Mesodermal cell (in vitro differentiated cells): Measurements from ENCODE around the gene HDAC2.
"Not testable (repeated sequence)": the region's sequence is repeated elsewhere in the genome, so short reads cannot be mapped to it uniquely, and the experiment has no call there.

Experiments
- H3K27ac ChIP-seq: 2 replicates; pipeline ENCODE4 v1.7.0; 2013; ENCODE audit warnings: mild to moderate bottlenecking, low read depth, low read length, moderate library complexity; ENCODE audit not compliant: severe bottlenecking
- H3K36me3 ChIP-seq: 2 replicates; pipeline ENCODE4 v1.7.1; 2013; ENCODE audit warnings: mild to moderate bottlenecking, low read length, moderate library complexity; ENCODE audit not compliant: control insufficient read depth, insufficient read depth
- H3K4me1 ChIP-seq: one replicate; pipeline ENCODE4 v1.7.1; 2013; ENCODE audit warnings: mild to moderate bottlenecking, low read length; ENCODE audit not compliant: insufficient read depth, control insufficient read depth, poor library complexity, severe bottlenecking
- H3K4me3 ChIP-seq: 2 replicates; pipeline ENCODE4 v1.7.0; 2013; ENCODE audit warnings: low read length, control low read depth, mild to moderate bottlenecking; ENCODE audit not compliant: insufficient read depth, poor library complexity, severe bottlenecking; ENCODE audit errors: extremely low read depth
- H3K9me3 ChIP-seq: 2 replicates; pipeline ENCODE4 v1.7.1; 2013; ENCODE audit warnings: mild to moderate bottlenecking, low read length, moderate library complexity; ENCODE audit not compliant: control insufficient read depth
- WGBS, 2 experiments: methylation state at CpG; one replicate each; pipeline ENCODE4 v1.1.5; 2013; ENCODE audit warnings: missing lambda C conversion rate in 2 of 2; ENCODE audit not compliant: insufficient coverage in 2 of 2; 5-methylcytosine and 5-hydroxymethylcytosine counted together

HDAC2 gene

GRCh38 chr6:113910285-113910684 lies 60.7 kb downstream of the HDAC2 start:
- WGBS, 2 experiments = 83 to 100% methylated on average over 1 of the region's 1 CpG
- not testable (repeated sequence) for H3K4me1 ChIP-seq, H3K4me3 ChIP-seq, H3K36me3 ChIP-seq, H3K27ac ChIP-seq, H3K9me3 ChIP-seq

GRCh38 chr6:113909224-113909856 lies 61.6 kb downstream of the HDAC2 start:
- peaks cover 3% of the 10 kb centered on the region for H3K4me1 ChIP-seq
- WGBS, 2 experiments = 0 to 15% methylated on average over 1 to 2 of the region's 6 CpGs
- no peaks in the 10 kb centered on the region for H3K36me3 ChIP-seq
- no peak overlapping the region for H3K4me3 ChIP-seq
- H3K9me3 ChIP-seq = no peaks in the 10 kb centered on the region
- H3K27ac ChIP-seq = no peak overlapping the region

GRCh38 chr6:113908801-113909200 lies 62.1 kb downstream of the HDAC2 start:
- H3K4me3 ChIP-seq = no peak overlapping the region
- H3K9me3 ChIP-seq = no peaks in the 10 kb centered on the region
- H3K36me3 ChIP-seq = no peaks in the 10 kb centered on the region
- 59 to 79% methylated on average over 2 to 3 of the region's 3 CpGs for WGBS, 2 experiments
- peaks cover 8% of the 10 kb centered on the region for H3K4me1 ChIP-seq
- no peak overlapping the region for H3K27ac ChIP-seq

GRCh38 chr6:113907102-113907815 lies 63.7 kb downstream of the HDAC2 start:
- Histone ChIP-seq H3K4me3 (no peak overlapping the region), H3K27ac (no peak overlapping the region), H3K9me3 (no peaks in the 10 kb centered on the region), H3K36me3 (no peaks in the 10 kb centered on the region), H3K4me1 (peaks cover 8% of the 10 kb centered on the region)
- 89 to 100% methylated on average over 3 of the region's 6 CpGs for WGBS, 2 experiments

GRCh38 chr6:113903666-113904330 lies 67.2 kb downstream of the HDAC2 start:
- Histone ChIP-seq H3K27ac (peak overlapping the region; percentile 39), H3K4me1 (peaks cover 8% of the 10 kb centered on the region), H3K9me3 (no peaks in the 10 kb centered on the region), H3K36me3 (no peaks in the 10 kb centered on the region), H3K4me3 (no peak overlapping the region)
- 76 to 93% methylated on average over 2 to 7 of the region's 9 CpGs for WGBS, 2 experiments

- 83 to 100% methylated on average over 1 of the region's 2 CpGs for WGBS, 2 experiments
Measured at GRCh38 chr6:113901482-113901881, 69.5 kb downstream of the HDAC2 start.

GRCh38 chr6:113894712-113895674 lies 76.0 kb downstream of the HDAC2 start:
- H3K9me3 ChIP-seq = peaks cover 10% of the 10 kb centered on the region
- H3K36me3 ChIP-seq = no peaks in the 10 kb centered on the region
- H3K4me3 ChIP-seq = no peak overlapping the region
- H3K4me1 ChIP-seq = no peaks in the 10 kb centered on the region
- no peak overlapping the region for H3K27ac ChIP-seq
- 67 to 80% methylated on average over 3 to 6 of the region's 6 CpGs for WGBS, 2 experiments

More at GRCh38 chr6:113901482-113901881, 69.5 kb downstream of the HDAC2 start:
- no peaks in the 10 kb centered on the region for H3K9me3 ChIP-seq
- peaks cover 8% of the 10 kb centered on the region for H3K4me1 ChIP-seq
- H3K4me3 ChIP-seq = no peak overlapping the region
- H3K36me3 ChIP-seq = no peaks in the 10 kb centered on the region
- H3K27ac ChIP-seq = no peak overlapping the region

GRCh38 chr6:113893866-113894265 lies 77.1 kb downstream of the HDAC2 start:
- H3K36me3 ChIP-seq = no peaks in the 10 kb centered on the region
- H3K4me3 ChIP-seq = no peak overlapping the region
- H3K27ac ChIP-seq = peak overlapping the region; percentile 3
- WGBS, 2 experiments = 90% methylated on average over 1 to 2 of the region's 3 CpGs
- H3K4me1 ChIP-seq = no peaks in the 10 kb centered on the region
- peaks cover 10% of the 10 kb centered on the region for H3K9me3 ChIP-seq

- Histone ChIP-seq H3K27ac (peak overlapping the region; percentile 3), H3K4me3 (no peak overlapping the region), H3K4me1 (no peaks in the 10 kb centered on the region), H3K9me3 (peaks cover 10% of the 10 kb centered on the region), H3K36me3 (no peaks in the 10 kb centered on the region)
Measured at GRCh38 chr6:113893451-113893850, 77.5 kb downstream of the HDAC2 start.

GRCh38 chr6:113888956-113889630 lies 81.9 kb downstream of the HDAC2 start:
- no CpG with 5 or more reads among the region's 3 CpGs for WGBS, 2 experiments
- H3K27ac ChIP-seq = no peak overlapping the region
- no peaks in the 10 kb centered on the region for H3K4me1 ChIP-seq
- no peak overlapping the region for H3K4me3 ChIP-seq
- H3K9me3 ChIP-seq = peaks cover 10% of the 10 kb centered on the region
- H3K36me3 ChIP-seq = no peaks in the 10 kb centered on the region
